GM21619 (cell line): ENCODE results near the gene CDKN2C.
A peak's percentile ranks its signal among the peaks of the same experiment; 100 is the strongest.

Source experiments
- ATAC-seq: cut with Tn5 transposase; IDR thresholded peaks from one replicate; pipeline ENCODE4 v1.9.1; 2021; ENCODE audit not compliant: unreplicated experiment

The CDKN2C gene

GRCh38 chr1:50959913-50960844, 9.9 kb upstream of the CDKN2C start, which contains the start of gene FAF1:
Gene FAF1 (minus strand): TSS chr1:50960267. CDS start chr1:50959811, 456 bp downstream.
- ATAC-seq = peak; percentile 89

GRCh38 chr1:50964863-50965262, 5.2 kb upstream of the CDKN2C start:
- no peak for ATAC-seq

GRCh38 chr1:50966991-50967390, 3.1 kb upstream of the CDKN2C start:
- ATAC-seq = no peak

GRCh38 chr1:50967416-50968157, 2.5 kb upstream of the CDKN2C start:
- no peak for ATAC-seq

- ATAC-seq = peak; percentile 56
These were observed 1.8 kb upstream of the CDKN2C start for GRCh38 chr1:50968158-50968820.

GRCh38 chr1:50968821-50969610, 1.0 kb upstream of the CDKN2C start:
- ATAC-seq = peak; percentile 13

- ATAC-seq = no peak
These were observed 453 bp downstream of the CDKN2C start for GRCh38 chr1:50970509-50970887.

GRCh38 chr1:50970931-50971582, 1.0 kb downstream of the CDKN2C start:
- ATAC-seq = no peak

- ATAC-seq = no peak
These were observed 1.8 kb downstream of the CDKN2C start for GRCh38 chr1:50971748-50972305.

- ATAC-seq = no peak
These were observed 2.7 kb downstream of the CDKN2C start for GRCh38 chr1:50972766-50973165.

- ATAC-seq = no peak
These were observed 3.2 kb downstream of the CDKN2C start for GRCh38 chr1:50973255-50973654.

- no peak for ATAC-seq
These were observed 4.0 kb downstream of the CDKN2C start for GRCh38 chr1:50973875-50974617.

GRCh38 chr1:50974618-50974935, 4.5 kb downstream of the CDKN2C start:
- no peak for ATAC-seq

- ATAC-seq = no peak
These were observed 5.4 kb downstream of the CDKN2C start for GRCh38 chr1:50975436-50975835.

GRCh38 chr1:50976111-50976889, 6.3 kb downstream of the CDKN2C start:
- peak; percentile 3 for ATAC-seq

GRCh38 chr1:50976890-50977574, 7.0 kb downstream of the CDKN2C start:
- peak; percentile 68 for ATAC-seq

- ATAC-seq = peak; percentile 49
These were observed 7.6 kb downstream of the CDKN2C start for GRCh38 chr1:50977575-50978143.
